ENCODE results near the gene CA10. TPM values are rescaled to one million over a fixed set of nuclear protein-coding genes. Genes with fewer than 3 reads are reported as not detected.

CA10 gene
- total and polyA plus RNA-seq, 2 of the 4 experiments (the other 2 are of a cell fraction): not detected

DNA sequence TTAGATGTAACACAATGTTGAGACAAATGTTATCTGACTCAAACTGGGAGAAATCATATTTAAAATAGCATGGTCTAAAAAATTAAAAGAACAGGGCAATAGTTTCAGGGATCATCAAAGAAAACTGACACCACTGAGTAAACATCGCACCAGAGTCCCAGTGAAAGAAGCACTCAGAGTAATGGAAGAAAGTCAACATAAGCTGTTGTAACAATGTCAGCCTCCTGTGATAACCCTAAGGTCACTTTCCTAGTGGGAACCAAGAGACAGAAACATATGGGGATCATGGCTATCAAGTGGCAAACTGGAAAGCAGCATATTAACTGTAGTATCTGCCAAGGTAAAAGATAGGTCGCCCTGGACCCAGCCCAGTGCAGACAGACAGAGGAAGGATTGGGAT lies 160.8 kb downstream of the CA10 start:
- Histone ChIP-seq H3K36me3 (ENCODE audit: control insufficient read depth, insufficient read depth, low read length) (no peaks in the 10 kb centered on the region), H2BK20ac (ENCODE audit: low read depth, low read length) (no peak overlapping the region), H3K9me1 (ENCODE audit: insufficient read depth, low read length) (no peaks in the 10 kb centered on the region), H3K4me3 (ENCODE audit: insufficient read depth, low read depth, low read length) (no peak overlapping the region), H2BK5ac (ENCODE audit: low read depth, low read length, poor library complexity, severe bottlenecking) (no peak overlapping the region), H2AK9ac (replicated peaks; ENCODE audit: low read depth, low read length, poor library complexity) (no peak overlapping the region), H4K5ac (ENCODE audit: low read depth, low read length) (no peak overlapping the region), H4K91ac (ENCODE audit: insufficient read depth, low read depth, low read length) (no peak overlapping the region), H3K4ac (ENCODE audit: low read depth, low read length) (no peak overlapping the region), H3K9me3 (ENCODE audit: control insufficient read depth, insufficient read depth, low read length) (peaks cover 5% of the 10 kb centered on the region), H3K56ac (ENCODE audit: extremely low read depth, insufficient read depth, low read length) (no peak overlapping the region), H2BK15ac (ENCODE audit: low read depth, low read length) (no peak overlapping the region), H3K27ac (ENCODE audit: insufficient read depth, low read length) (no peak overlapping the region), H3K18ac (ENCODE audit: low read depth, low read length) (no peak overlapping the region), H3K4me1 (ENCODE audit: control insufficient read depth, insufficient read depth, low read length) (no peaks in the 10 kb centered on the region), H3K9ac (ENCODE audit: low read depth, low read length) (no peak overlapping the region), H3K14ac (replicated peaks; ENCODE audit: low read depth, low read length) (no peak overlapping the region), H3K4me2 (ENCODE audit: low read depth, low read length) (no peak overlapping the region), H3K23ac (ENCODE audit: low read depth, low read length) (no peak overlapping the region), H2AK5ac (ENCODE audit: low read depth, low read length) (no peak overlapping the region), H4K20me1 (ENCODE audit: insufficient read depth, low read length) (no peaks in the 10 kb centered on the region), H2AFZ (replicated peaks; ENCODE audit: low read length, poor library complexity) (no peak overlapping the region), H2BK120ac (ENCODE audit: low read depth, low read length) (no peak overlapping the region), H3K27me3 (ENCODE audit: control insufficient read depth, insufficient read depth, low read length) (no peaks in the 10 kb centered on the region), H4K8ac (ENCODE audit: low read depth in 2 of 2, low read length in 2 of 2) (no peak overlapping the region), H3K79me1 (ENCODE audit: low read depth in 1 of 2, low read length in 2 of 2) (no peaks in the 10 kb centered on the region)
- no peak for ATAC-seq (ENCODE audit: low read depth)
- POLR2A ChIA-PET (ENCODE audit: unreplicated experiment): no interaction called here
- in situ Hi-C loops (cut with MboI; ENCODE audit: low sequenced_read_pairs): no loop called here
- BruUV-seq (replicated peaks): no TSS peak
- no peak for DNase-seq
- dilution Hi-C loops (cut with HindIII; ENCODE audit: low sequenced_read_pairs, unreplicated experiment): no loop called here
- WGBS, 2 experiments (ENCODE audit: extremely low coverage in 2 of 2, insufficient read length in 1 of 2): 60% methylated on average over 1 of the region's 2 CpGs; no CpG with 5 or more reads in 1 of the 2 experiments
- TF ChIP-seq FOS (IDR thresholded peaks at IDR 0.05; ENCODE audit: low read depth, low read length): no peak
- no peak for TF ChIP-seq NFE2L2 (IDR thresholded peaks at IDR 0.05; ENCODE audit: low read depth, low read length)
- no peak for TF ChIP-seq BHLHE40 (IDR thresholded peaks at IDR 0.05; ENCODE audit: low read depth, low read length)
- TF ChIP-seq SMC3 (IDR thresholded peaks at IDR 0.05; ENCODE audit: low read depth, low read length): no peak
- no peak for TF ChIP-seq MAZ (IDR thresholded peaks at IDR 0.05; ENCODE audit: borderline replicate concordance, low read depth, low read length)
- TF ChIP-seq USF2 (IDR thresholded peaks at IDR 0.05; ENCODE audit: low read depth, low read length): no peak
- no peak for TF ChIP-seq MAFK (IDR thresholded peaks at IDR 0.05; ENCODE audit: low read depth, low read length)
- no peak for TF ChIP-seq CEBPB (IDR thresholded peaks at IDR 0.05; ENCODE audit: low read depth, low read length)
- TF ChIP-seq RFX5 (IDR thresholded peaks at IDR 0.05; ENCODE audit: low read depth, low read length): no peak
- TF ChIP-seq, protein P1, sequence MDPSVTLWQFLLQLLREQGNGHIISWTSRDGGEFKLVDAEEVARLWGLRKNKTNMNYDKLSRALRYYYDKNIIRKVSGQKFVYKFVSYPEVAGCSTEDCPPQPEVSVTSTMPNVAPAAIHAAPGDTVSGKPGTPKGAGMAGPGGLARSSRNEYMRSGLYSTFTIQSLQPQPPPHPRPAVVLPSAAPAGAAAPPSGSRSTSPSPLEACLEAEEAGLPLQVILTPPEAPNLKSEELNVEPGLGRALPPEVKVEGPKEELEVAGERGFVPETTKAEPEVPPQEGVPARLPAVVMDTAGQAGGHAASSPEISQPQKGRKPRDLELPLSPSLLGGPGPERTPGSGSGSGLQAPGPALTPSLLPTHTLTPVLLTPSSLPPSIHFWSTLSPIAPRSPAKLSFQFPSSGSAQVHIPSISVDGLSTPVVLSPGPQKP (IDR thresholded peaks at IDR 0.05; ENCODE audit: borderline replicate concordance, low read depth, low read length): no peak
- no peak for TF ChIP-seq RCOR1 (IDR thresholded peaks at IDR 0.05; ENCODE audit: insufficient replicate concordance, low read length)
- no peak for TF ChIP-seq POLR2A (IDR thresholded peaks at IDR 0.05; ENCODE audit: low read depth, low read length)
- TF ChIP-seq CTCF (conservative IDR thresholded peaks at IDR 0.05; ENCODE audit: low read depth, low read length): no peak
- TF ChIP-seq MXI1 (IDR thresholded peaks at IDR 0.05; ENCODE audit: borderline replicate concordance, low read depth, low read length): no peak
- TF ChIP-seq RAD21 (IDR thresholded peaks at IDR 0.05; ENCODE audit: low read length): no peak
- TF ChIP-seq CHD1 (IDR thresholded peaks at IDR 0.05; ENCODE audit: low read depth, low read length): no peak
- intact Hi-C loops (cut with micrococcal nuclease): no loop called here
- CTCF ChIA-PET: no interaction called here
